Measurements from ENCODE around the gene WDR82. TPM values are rescaled to one million over a fixed set of nuclear protein-coding genes. Genes with fewer than 3 reads are reported as not detected.

Gene WDR82
- total and polyA plus RNA-seq, 9 of the 15 experiments (the other 6 are each of a cell fraction or from before 2014, with no cell fraction given): 6.4 to 62.9 (median 37.1) TPM

DNA sequence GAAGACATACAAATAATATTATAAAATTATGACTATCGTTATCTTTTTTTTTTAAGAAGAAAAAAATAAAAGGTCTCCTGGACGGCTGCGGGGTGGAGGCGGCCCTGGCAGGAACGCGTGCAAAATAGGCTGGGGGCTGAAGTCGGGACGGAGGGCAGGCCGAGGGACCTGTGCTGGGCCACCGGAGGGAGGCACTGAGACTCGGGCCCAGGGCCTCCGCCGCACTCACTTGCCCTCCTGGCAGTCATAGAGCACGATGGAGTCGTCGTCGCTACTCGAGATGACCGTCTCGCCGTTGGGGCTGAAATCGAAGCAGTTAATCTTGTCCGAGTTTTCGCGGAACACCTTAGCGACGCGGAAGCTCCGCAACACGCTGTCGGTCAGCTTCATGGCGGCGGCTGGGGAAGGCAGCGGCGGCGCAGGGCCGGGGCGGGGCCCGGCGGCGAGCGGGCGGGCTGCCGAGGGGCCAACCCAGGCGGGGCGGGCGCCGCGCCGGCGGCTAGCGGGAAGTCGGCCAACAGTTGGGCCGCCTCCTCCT is 408 bp downstream of the WDR82 start (continued):
- TF ChIP-seq, protein P1, sequence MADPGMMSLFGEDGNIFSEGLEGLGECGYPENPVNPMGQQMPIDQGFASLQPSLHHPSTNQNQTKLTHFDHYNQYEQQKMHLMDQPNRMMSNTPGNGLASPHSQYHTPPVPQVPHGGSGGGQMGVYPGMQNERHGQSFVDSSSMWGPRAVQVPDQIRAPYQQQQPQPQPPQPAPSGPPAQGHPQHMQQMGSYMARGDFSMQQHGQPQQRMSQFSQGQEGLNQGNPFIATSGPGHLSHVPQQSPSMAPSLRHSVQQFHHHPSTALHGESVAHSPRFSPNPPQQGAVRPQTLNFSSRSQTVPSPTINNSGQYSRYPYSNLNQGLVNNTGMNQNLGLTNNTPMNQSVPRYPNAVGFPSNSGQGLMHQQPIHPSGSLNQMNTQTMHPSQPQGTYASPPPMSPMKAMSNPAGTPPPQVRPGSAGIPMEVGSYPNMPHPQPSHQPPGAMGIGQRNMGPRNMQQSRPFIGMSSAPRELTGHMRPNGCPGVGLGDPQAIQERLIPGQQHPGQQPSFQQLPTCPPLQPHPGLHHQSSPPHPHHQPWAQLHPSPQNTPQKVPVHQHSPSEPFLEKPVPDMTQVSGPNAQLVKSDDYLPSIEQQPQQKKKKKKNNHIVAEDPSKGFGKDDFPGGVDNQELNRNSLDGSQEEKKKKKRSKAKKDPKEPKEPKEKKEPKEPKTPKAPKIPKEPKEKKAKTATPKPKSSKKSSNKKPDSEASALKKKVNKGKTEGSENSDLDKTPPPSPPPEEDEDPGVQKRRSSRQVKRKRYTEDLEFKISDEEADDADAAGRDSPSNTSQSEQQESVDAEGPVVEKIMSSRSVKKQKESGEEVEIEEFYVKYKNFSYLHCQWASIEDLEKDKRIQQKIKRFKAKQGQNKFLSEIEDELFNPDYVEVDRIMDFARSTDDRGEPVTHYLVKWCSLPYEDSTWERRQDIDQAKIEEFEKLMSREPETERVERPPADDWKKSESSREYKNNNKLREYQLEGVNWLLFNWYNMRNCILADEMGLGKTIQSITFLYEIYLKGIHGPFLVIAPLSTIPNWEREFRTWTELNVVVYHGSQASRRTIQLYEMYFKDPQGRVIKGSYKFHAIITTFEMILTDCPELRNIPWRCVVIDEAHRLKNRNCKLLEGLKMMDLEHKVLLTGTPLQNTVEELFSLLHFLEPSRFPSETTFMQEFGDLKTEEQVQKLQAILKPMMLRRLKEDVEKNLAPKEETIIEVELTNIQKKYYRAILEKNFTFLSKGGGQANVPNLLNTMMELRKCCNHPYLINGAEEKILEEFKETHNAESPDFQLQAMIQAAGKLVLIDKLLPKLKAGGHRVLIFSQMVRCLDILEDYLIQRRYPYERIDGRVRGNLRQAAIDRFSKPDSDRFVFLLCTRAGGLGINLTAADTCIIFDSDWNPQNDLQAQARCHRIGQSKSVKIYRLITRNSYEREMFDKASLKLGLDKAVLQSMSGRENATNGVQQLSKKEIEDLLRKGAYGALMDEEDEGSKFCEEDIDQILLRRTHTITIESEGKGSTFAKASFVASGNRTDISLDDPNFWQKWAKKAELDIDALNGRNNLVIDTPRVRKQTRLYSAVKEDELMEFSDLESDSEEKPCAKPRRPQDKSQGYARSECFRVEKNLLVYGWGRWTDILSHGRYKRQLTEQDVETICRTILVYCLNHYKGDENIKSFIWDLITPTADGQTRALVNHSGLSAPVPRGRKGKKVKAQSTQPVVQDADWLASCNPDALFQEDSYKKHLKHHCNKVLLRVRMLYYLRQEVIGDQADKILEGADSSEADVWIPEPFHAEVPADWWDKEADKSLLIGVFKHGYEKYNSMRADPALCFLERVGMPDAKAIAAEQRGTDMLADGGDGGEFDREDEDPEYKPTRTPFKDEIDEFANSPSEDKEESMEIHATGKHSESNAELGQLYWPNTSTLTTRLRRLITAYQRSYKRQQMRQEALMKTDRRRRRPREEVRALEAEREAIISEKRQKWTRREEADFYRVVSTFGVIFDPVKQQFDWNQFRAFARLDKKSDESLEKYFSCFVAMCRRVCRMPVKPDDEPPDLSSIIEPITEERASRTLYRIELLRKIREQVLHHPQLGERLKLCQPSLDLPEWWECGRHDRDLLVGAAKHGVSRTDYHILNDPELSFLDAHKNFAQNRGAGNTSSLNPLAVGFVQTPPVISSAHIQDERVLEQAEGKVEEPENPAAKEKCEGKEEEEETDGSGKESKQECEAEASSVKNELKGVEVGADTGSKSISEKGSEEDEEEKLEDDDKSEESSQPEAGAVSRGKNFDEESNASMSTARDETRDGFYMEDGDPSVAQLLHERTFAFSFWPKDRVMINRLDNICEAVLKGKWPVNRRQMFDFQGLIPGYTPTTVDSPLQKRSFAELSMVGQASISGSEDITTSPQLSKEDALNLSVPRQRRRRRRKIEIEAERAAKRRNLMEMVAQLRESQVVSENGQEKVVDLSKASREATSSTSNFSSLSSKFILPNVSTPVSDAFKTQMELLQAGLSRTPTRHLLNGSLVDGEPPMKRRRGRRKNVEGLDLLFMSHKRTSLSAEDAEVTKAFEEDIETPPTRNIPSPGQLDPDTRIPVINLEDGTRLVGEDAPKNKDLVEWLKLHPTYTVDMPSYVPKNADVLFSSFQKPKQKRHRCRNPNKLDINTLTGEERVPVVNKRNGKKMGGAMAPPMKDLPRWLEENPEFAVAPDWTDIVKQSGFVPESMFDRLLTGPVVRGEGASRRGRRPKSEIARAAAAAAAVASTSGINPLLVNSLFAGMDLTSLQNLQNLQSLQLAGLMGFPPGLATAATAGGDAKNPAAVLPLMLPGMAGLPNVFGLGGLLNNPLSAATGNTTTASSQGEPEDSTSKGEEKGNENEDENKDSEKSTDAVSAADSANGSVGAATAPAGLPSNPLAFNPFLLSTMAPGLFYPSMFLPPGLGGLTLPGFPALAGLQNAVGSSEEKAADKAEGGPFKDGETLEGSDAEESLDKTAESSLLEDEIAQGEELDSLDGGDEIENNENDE (IDR thresholded peaks at IDR 0.05; ENCODE audit: low read depth, low read length): no peak
- TF ChIP-seq POLR3A (IDR thresholded peaks at IDR 0.05; ENCODE audit: borderline replicate concordance, extremely low read depth, insufficient read depth, insufficient read length) (no peak), CREM (IDR thresholded peaks at IDR 0.05; ENCODE audit: low read depth) (0 out of 2 replicates have a peak, but pooled peaks have one; percentile 1), XRCC5 (IDR thresholded peaks at IDR 0.05; ENCODE audit: low read depth, low read length) (0 out of 2 replicates have a peak, but pooled peaks have one; percentile 7), RBM25 (IDR thresholded peaks at IDR 0.05; ENCODE audit: low read depth, low read length, severe bottlenecking) (no peak)
- TF ChIP-seq, protein P2, sequence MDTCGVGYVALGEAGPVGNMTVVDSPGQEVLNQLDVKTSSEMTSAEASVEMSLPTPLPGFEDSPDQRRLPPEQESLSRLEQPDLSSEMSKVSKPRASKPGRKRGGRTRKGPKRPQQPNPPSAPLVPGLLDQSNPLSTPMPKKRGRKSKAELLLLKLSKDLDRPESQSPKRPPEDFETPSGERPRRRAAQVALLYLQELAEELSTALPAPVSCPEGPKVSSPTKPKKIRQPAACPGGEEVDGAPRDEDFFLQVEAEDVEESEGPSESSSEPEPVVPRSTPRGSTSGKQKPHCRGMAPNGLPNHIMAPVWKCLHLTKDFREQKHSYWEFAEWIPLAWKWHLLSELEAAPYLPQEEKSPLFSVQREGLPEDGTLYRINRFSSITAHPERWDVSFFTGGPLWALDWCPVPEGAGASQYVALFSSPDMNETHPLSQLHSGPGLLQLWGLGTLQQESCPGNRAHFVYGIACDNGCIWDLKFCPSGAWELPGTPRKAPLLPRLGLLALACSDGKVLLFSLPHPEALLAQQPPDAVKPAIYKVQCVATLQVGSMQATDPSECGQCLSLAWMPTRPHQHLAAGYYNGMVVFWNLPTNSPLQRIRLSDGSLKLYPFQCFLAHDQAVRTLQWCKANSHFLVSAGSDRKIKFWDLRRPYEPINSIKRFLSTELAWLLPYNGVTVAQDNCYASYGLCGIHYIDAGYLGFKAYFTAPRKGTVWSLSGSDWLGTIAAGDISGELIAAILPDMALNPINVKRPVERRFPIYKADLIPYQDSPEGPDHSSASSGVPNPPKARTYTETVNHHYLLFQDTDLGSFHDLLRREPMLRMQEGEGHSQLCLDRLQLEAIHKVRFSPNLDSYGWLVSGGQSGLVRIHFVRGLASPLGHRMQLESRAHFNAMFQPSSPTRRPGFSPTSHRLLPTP (IDR thresholded peaks at IDR 0.05; ENCODE audit: borderline replicate concordance, extremely low read depth, insufficient read length): no peak
- TF ChIP-seq, protein P3, sequence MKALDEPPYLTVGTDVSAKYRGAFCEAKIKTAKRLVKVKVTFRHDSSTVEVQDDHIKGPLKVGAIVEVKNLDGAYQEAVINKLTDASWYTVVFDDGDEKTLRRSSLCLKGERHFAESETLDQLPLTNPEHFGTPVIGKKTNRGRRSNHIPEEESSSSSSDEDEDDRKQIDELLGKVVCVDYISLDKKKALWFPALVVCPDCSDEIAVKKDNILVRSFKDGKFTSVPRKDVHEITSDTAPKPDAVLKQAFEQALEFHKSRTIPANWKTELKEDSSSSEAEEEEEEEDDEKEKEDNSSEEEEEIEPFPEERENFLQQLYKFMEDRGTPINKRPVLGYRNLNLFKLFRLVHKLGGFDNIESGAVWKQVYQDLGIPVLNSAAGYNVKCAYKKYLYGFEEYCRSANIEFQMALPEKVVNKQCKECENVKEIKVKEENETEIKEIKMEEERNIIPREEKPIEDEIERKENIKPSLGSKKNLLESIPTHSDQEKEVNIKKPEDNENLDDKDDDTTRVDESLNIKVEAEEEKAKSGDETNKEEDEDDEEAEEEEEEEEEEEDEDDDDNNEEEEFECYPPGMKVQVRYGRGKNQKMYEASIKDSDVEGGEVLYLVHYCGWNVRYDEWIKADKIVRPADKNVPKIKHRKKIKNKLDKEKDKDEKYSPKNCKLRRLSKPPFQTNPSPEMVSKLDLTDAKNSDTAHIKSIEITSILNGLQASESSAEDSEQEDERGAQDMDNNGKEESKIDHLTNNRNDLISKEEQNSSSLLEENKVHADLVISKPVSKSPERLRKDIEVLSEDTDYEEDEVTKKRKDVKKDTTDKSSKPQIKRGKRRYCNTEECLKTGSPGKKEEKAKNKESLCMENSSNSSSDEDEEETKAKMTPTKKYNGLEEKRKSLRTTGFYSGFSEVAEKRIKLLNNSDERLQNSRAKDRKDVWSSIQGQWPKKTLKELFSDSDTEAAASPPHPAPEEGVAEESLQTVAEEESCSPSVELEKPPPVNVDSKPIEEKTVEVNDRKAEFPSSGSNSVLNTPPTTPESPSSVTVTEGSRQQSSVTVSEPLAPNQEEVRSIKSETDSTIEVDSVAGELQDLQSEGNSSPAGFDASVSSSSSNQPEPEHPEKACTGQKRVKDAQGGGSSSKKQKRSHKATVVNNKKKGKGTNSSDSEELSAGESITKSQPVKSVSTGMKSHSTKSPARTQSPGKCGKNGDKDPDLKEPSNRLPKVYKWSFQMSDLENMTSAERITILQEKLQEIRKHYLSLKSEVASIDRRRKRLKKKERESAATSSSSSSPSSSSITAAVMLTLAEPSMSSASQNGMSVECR (CRISPR knock-in tag; IDR thresholded peaks at IDR 0.05): peak; percentile 18; the same call in 1 of the 2 replicates
